Measurements from ENCODE around the gene CT47B1.
"Not testable (repeated sequence)": the region's sequence is repeated elsewhere in the genome, so short reads cannot be mapped to it uniquely, and the experiment has no call there.

The CT47B1 gene

DNA sequence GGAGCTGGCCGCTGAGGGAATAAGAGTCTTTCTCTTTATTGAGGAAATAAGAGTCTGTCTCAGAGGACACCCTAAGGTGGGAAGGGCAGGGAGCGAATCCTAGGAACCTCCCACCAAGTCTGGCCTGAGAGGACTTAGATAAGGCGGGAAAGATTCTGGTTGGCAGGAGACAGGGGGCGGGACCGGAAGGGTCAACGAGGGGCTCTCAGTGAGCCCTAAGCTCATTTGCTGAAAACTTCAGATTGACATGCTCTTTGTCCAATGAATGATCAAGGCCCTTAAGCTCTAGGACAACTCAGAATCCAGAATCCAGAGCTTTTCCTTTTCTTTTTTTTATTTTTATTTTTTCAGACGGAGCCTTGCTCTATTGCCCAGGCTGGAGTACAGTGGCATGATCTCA, at the start of gene CT47B1:
TSS of gene CT47B1 (minus strand) at position 101 of the 400 bp plus-strand sequence. CDS start 196 bp downstream, outside the sequence.
- not testable (repeated sequence) for DNase-seq (ENCODE audit: low read depth in 2 of 2)

DNA sequence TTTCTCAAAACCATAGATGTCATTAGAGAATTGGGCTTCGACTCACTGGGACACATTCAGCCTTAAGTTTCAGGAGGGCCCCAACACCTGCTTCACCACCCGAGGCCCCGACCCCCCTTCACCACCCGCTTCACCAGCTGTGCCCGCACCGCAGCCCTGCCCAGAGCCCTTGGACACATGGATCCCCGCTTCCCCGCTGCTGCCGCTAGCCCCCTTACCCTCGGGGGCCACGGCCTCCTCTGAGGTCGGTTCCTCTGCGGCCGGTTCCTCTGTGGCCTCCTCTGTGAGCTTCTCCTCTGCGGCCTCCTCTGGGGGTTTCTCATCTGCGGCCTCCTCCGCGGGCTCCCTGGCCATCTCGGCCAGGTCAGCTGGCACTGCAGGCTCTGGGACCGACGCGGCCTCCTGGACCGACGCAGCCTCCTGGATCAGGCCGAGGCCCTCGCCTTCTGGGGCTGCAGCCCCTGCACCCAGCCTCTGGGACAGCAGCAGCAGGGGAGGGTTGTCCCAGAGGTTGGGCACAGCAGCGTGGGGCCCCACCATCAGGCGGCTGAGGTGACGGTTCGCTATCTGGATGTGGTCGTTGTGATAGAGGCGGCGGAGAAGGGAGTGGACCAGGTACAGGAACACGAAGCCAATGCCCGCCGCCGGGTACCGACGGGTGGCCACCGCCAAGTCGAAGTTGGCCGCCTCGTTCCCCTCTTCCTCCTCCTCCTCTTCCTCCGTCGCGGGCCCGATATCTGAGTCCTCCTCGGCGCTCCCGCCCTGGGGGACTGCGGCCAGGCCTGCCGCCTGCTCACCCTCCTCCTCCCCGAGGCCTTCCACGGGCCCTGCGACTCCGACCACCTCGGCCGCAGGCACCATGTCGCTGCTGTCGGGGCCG, 748 bp downstream of the CT47B1 start:
- no peak for DNase-seq (ENCODE audit: low read depth in 2 of 2)

DNA sequence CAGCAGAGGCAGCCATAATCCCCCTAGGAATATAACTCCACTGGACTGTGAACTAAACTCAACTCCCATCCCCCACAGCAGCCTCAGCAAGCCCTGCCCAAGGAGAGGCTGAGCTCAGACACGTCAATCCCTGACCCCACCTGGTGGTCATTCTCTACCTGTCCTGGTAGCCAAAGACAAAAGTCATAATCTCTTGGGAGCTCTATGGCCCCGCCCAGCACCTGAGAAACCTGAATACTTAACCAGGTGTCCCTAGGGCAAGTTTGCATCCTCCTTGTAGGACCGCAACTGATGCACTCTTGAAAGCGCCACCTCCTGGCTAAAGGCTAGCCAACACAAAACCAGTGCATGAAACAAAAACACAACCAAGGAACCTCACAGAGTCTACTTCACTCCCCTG, 18.4 kb downstream of the CT47B1 start:
- DNase-seq (ENCODE audit: low read depth in 2 of 2): no peak

DNA sequence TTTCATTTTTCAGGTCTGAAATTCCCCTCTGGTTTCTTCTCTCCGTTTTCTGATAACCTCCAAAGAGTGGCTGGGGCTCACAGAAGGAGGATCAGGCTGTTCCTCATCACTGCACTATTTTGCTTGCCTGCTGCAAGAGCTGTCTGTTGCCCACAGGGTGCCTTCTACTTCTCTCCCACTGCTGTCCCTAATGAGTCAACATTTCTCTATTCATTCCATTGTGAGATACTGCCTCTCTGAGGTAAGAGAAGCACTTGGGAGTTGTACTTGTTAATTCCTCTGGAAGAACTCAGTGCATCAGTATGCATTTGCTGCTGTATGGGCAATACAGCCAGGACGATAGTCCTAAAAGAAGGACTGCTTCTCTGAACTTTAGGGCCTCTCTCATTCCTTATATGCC, 34.8 kb downstream of the CT47B1 start:
- DNase-seq (ENCODE audit: low read depth in 2 of 2): no peak

DNA sequence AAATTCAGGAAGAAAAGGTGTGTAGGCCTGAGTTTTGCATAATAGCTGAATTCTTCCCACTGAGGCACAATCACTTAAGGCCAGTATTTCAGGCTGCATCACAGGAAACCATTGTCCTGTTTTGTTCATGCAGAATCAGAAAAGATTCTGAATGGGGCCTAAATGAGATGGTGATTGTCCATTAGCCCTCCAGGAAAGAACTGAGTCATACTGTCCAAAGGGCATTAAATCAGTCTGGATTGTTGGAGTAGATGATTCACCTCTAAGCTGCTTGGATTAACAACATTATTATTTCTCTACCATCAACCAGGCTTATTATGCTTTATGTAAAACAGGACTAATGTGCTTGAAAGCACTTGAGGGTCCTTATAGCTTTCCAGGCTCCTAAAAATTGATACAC, 36.2 kb downstream of the CT47B1 start:
- no peak for DNase-seq (ENCODE audit: low read depth in 2 of 2)

DNA sequence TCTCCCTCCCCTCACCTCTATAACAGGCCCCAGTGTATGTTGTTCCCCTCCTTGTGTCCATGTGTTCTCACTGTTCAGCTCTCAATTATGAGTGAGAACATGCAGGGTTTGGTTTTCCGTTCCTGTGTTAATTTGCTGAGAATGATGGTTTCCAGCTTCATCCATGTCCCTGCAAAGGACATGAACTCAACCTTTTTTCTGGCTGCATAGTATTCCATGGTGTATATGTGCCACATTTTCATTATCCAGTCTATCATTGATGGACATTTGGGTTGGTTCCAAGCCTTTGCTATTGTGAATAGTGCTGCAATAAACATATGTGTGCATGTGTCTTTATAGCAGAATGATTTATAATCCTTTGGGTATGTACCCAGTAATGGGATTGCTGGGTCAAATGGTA, 48.5 kb downstream of the CT47B1 start:
- DNase-seq (ENCODE audit: low read depth in 2 of 2): not testable (repeated sequence)

DNA sequence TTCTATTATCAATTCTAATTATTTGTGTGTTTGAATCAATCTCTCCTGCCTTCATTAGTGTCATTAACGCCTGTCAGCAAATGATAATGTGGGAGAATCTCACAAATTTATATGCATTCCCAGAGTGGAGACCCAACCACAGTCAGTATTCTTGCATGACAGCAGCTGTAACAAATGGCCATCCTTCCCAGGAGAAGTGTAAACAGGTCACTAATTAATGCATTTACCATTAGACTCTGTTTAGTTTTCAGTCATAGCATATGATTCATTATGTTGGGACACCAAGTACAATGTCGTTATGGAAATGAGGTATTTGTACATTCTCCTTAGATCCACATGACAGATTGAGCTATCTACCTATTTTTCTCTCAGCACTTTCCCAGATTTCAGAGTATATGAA, 50.5 kb downstream of the CT47B1 start:
- DNase-seq (ENCODE audit: low read depth in 2 of 2): no peak

DNA sequence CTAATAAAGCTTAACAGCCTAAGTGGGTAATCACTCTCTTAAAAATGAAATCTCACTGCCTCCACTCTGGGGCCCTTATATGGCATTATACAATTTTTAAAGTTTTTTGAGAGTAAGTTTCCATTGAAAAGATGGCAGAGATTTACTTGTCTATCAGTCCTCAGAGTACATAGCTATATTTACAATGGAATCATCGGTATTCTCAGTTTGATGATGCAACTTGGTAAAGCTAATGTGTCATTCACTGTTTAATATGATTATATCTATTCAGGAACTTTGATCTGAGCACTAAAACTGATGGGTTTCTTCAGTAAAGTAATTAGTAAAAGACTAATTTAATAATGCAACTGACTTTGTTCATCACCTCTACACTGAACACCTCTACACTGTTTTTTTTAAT, 51.6 kb downstream of the CT47B1 start:
- no peak for DNase-seq (ENCODE audit: low read depth in 2 of 2)

DNA sequence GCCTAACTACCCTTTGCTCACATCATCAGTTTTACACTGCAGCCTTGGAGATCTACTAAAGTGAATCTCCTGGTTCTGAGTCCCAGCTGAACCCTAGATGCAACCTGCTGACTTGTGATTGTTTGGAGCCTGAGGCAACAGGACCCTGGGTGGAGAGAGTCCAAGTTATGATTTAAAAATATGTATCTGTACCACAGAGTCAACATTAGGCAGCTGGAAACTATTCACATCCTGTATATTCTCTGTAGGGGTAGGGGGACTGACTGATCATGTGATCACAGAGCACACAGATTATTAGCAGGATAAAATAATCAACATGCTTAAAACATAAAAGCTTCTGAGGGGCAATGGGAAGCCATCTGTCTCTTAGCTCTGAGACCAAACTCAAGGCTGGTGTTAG, 52.1 kb downstream of the CT47B1 start:
- no peak for DNase-seq (ENCODE audit: low read depth in 2 of 2)

All from stimulated activated CD4-positive, alpha-beta T cell treated with anti-CD3 and anti-CD28 coated beads, Interleukin-1b, Interleukin-23, amount 100 ng/mL, for 1 hour (primary cell).